MM.1S (cell line): ENCODE results near the gene USP20.

ENCODE experiments used
- DNase-seq: peaks from one replicate; pipeline ENCODE4 v3.0.0-alpha.2; 2015
- H2AFZ ChIP-seq: fragments of 300-600 bp; sonication (generic); 2 replicates; pipeline ENCODE4 v1.6.0; 2016; ENCODE audit warnings: antibody characterized with exemption, low read length
- H3F3A ChIP-seq: fragments of 300-600 bp; sonication (generic); 2 replicates; pipeline ENCODE4 v1.6.1; 2016; ENCODE audit warnings: mild to moderate bottlenecking, antibody characterized with exemption, low read length, moderate library complexity, mixed read lengths; ENCODE audit not compliant: insufficient read depth
- H3K27ac ChIP-seq: fragments of 300-600 bp; sonication (generic); 2 replicates; pipeline ENCODE4 v1.5.1; 2016; ENCODE audit warnings: mild to moderate bottlenecking, low read length
- H3K27me3 ChIP-seq: fragments of 300-600 bp; sonication (generic); replicated peaks from 2 replicates; pipeline ENCODE4 v1.6.0; 2016; ENCODE audit warnings: low read length; ENCODE audit not compliant: insufficient read depth
- H3K36me3 ChIP-seq: fragments of 300-600 bp; sonication (generic); replicated peaks from 2 replicates; pipeline ENCODE4 v1.6.1; 2016; ENCODE audit warnings: mild to moderate bottlenecking, low read length, mixed read lengths; ENCODE audit not compliant: insufficient read depth
- H3K4me1 ChIP-seq: fragments of 300-600 bp; sonication (generic); 2 replicates; pipeline ENCODE4 v1.6.1; 2016; ENCODE audit warnings: low read length, mixed read lengths
- H3K4me2 ChIP-seq: fragments of 300-600 bp; sonication (generic); 2 replicates; pipeline ENCODE4 v1.6.0; 2016; ENCODE audit warnings: low read depth, low read length
- H3K4me3 ChIP-seq: fragments of 300-600 bp; sonication (generic); 2 replicates; pipeline ENCODE4 v1.5.1; 2016; ENCODE audit warnings: low read length, mixed read lengths
- H3K79me2 ChIP-seq: fragments of 300-600 bp; sonication (generic); 2 replicates; pipeline ENCODE4 v1.6.1; 2016; ENCODE audit warnings: mixed run types, low read length, mixed read lengths
- H3K9ac ChIP-seq: fragments of 300-600 bp; sonication (generic); 2 replicates; pipeline ENCODE4 v1.6.1; 2016; ENCODE audit warnings: low read length, mixed read lengths
- H3K9me2 ChIP-seq: fragments of 300-600 bp; sonication (generic); replicated peaks from 2 replicates; pipeline ENCODE4 v1.6.1; 2016; ENCODE audit warnings: mild to moderate bottlenecking, low read length, mixed read lengths; ENCODE audit not compliant: insufficient read depth
- H3K9me3 ChIP-seq: fragments of 300-600 bp; sonication (generic); replicated peaks from 2 replicates; pipeline ENCODE4 v1.6.1; 2016; ENCODE audit warnings: mild to moderate bottlenecking, low read length, mixed read lengths; ENCODE audit not compliant: insufficient read depth
- H4K20me1 ChIP-seq: fragments of 300-600 bp; sonication (generic); 2 replicates; pipeline ENCODE4 v1.6.1; 2016; ENCODE audit warnings: mild to moderate bottlenecking, low read length, moderate library complexity, mixed read lengths; ENCODE audit not compliant: insufficient read depth
- EZH2 ChIP-seq: fragments of 300-600 bp; sonication (generic); optimal IDR thresholded peaks from 2 replicates; pipeline ENCODE3; 2017; ENCODE audit warnings: low read depth, mild to moderate bottlenecking, antibody characterized with exemption, low read length, mixed read lengths
- EZH2phosphoT487 ChIP-seq: fragments of 300-600 bp; sonication (generic); IDR thresholded peaks from 2 replicates; pipeline ENCODE4 v1.6.1; 2018; ENCODE audit warnings: antibody characterized with exemption, low read length
- TF ChIP-seq, protein P1 (sequence below): fragments of 300-600 bp; sonication (generic); IDR thresholded peaks from 2 replicates; pipeline ENCODE4 v1.5.1; 2016; ENCODE audit warnings: antibody characterized with exemption, low read length, mixed read lengths

Gene USP20

DNA sequence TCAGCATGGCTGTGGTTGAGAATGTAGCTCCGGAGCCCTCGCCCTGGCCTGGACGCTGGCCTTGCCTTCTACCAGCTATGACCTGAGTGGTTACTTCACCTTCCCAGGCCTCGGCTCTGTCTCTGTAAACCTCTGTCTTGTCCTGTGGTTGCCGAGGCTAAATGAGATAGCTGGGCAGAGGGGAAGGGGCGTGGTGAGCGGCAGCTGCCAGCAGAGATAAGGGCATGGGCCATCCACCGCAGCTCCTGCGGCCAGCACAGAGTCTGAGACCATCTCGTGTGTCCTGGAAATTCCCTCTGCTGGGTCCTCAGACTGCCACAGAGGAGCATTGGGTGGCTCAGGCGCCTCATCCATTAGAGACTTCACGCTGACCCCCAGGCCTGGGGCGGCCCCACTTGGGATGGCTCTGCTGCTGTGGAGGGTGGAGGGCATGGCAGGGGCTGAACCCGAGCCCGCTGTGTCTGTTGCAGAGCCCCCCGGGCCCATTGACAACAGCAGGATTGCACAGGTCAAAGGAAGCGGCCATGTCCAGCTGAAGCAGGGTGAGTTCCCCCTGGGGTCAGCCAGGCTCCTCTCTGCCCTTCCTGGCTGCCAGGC, 43.9 kb downstream of the USP20 start:
- Histone ChIP-seq H3K4me1 (peaks cover 6% of the 10 kb centered on the region), H3K4me2 (no peak overlapping the region), H3K9me2 (no peaks in the 10 kb centered on the region), H3K9ac (no peak overlapping the region), H3K4me3 (no peak overlapping the region), H3K79me2 (no peaks in the 10 kb centered on the region), H3K27me3 (no peaks in the 10 kb centered on the region), H3K27ac (no peak overlapping the region), H2AFZ (no peak overlapping the region), H3K36me3 (no peaks in the 10 kb centered on the region), H3F3A (no peaks in the 10 kb centered on the region), H4K20me1 (no peaks in the 10 kb centered on the region), H3K9me3 (no peaks in the 10 kb centered on the region)
- TF ChIP-seq EZH2 (no peak), EZH2phosphoT487 (no peak)
- TF ChIP-seq, protein P1, sequence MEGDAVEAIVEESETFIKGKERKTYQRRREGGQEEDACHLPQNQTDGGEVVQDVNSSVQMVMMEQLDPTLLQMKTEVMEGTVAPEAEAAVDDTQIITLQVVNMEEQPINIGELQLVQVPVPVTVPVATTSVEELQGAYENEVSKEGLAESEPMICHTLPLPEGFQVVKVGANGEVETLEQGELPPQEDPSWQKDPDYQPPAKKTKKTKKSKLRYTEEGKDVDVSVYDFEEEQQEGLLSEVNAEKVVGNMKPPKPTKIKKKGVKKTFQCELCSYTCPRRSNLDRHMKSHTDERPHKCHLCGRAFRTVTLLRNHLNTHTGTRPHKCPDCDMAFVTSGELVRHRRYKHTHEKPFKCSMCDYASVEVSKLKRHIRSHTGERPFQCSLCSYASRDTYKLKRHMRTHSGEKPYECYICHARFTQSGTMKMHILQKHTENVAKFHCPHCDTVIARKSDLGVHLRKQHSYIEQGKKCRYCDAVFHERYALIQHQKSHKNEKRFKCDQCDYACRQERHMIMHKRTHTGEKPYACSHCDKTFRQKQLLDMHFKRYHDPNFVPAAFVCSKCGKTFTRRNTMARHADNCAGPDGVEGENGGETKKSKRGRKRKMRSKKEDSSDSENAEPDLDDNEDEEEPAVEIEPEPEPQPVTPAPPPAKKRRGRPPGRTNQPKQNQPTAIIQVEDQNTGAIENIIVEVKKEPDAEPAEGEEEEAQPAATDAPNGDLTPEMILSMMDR: no peak
- no peak for DNase-seq

DNA sequence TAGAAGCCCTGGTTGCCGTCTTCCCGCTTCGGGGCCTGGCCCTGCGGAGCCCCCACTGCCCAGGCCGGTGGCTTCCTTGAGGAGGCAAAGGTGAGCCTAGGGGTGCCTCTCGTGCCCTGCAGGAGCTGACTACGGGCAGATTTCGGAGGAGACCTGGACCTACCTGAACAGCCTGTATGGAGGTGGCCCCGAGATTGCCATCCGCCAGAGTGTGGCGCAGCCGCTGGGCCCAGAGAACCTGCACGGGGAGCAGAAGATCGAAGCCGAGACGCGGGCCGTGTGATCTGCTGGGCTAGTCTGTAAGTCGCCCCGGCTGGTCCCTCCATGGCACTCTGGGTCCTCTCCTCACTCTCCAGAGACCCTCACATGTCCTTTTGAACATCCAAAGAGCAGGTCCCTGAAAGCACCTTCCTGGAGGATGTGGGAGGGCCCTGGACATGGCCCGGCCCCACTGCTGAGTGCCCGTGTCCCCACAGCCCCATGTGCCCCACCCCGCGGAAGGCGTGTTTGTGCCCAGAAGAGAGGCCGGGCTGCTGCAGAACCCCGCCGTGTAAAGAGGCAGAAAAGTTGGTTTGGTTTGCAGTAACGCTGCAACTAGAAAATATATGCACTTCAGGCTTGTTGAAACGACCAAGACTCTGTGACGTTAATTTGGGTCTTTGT, 44.9 kb downstream of the USP20 start:
- H3K9me3 ChIP-seq: no peaks in the 10 kb centered on the region
- H3K4me3 ChIP-seq: no peak overlapping the region
- no peaks in the 10 kb centered on the region for H4K20me1 ChIP-seq
- no peaks in the 10 kb centered on the region for H3K9me2 ChIP-seq
- H3K36me3 ChIP-seq: no peaks in the 10 kb centered on the region
- TF ChIP-seq EZH2phosphoT487 (no peak), EZH2 (no peak)
- TF ChIP-seq, protein P1: no peak
- H3K4me2 ChIP-seq: no peak overlapping the region
- H3K4me1 ChIP-seq: peaks cover 7% of the 10 kb centered on the region
- peaks cover 7% of the 10 kb centered on the region for H3F3A ChIP-seq
- H2AFZ ChIP-seq: no peak overlapping the region
- no peak overlapping the region for H3K27ac ChIP-seq
- no peak overlapping the region for H3K9ac ChIP-seq
- no peak for DNase-seq
- H3K27me3 ChIP-seq: no peaks in the 10 kb centered on the region
- no peaks in the 10 kb centered on the region for H3K79me2 ChIP-seq

DNA sequence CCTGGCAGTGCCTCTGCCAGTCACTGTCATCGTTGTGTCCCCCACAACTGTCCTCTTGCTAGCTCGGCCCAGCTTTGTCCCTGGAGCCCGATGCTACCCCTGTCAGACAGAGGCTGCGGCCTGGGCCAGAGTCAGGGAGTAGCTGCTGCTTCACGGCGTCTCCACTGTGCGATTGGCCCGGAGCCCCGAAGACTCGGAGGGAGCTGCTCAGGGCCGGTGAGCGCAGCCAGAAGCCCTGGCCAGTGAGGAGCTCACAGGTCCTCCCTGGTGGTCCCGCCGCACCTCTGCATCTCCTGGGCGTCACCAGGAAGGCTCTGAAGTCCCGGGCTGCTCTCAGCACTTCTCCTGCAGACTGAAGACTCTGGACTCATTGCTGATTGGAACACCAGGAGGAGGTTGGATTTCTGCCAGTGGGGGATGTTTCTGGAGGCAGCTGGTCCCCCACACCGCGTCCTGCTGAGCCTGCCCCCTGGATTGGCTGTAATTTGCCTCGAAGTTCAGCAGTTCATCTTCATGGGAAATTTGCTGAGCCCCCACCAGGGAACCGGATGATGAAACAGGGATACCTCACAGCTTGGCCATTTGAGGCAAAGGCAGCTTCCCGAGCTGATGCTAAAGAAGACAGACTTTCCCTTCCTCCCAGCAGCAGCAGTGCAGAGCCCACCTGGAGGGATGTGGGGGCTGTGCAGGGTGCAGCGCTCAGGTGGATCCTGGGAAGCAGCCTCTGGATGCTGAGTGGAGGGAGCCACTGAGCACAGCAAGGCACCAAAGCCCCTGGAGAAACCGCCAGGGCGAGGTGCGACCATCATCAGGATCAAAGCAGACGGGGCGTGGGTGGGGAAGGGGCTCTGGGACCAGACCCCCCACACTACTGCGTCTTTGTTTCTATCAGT, 45.6 kb downstream of the USP20 start:
- Histone ChIP-seq H4K20me1 (no peaks in the 10 kb centered on the region), H3K9ac (no peak overlapping the region), H2AFZ (no peak overlapping the region), H3K27ac (no peak overlapping the region), H3K27me3 (no peaks in the 10 kb centered on the region), H3K4me2 (no peak overlapping the region), H3K79me2 (no peaks in the 10 kb centered on the region), H3K9me2 (no peaks in the 10 kb centered on the region), H3K4me3 (no peak overlapping the region), H3F3A (peaks cover 13% of the 10 kb centered on the region), H3K4me1 (peaks cover 11% of the 10 kb centered on the region), H3K36me3 (no peaks in the 10 kb centered on the region), H3K9me3 (no peaks in the 10 kb centered on the region)
- DNase-seq: no peak
- TF ChIP-seq, protein P1: no peak
- TF ChIP-seq EZH2phosphoT487 (no peak), EZH2 (no peak)
